ENCODE data around the gene FOXG1.
A peak's percentile ranks its signal among the peaks of the same experiment; 100 is the strongest.

The FOXG1 gene

GRCh38 chr14:28777471-28778137, 11.0 kb downstream of the FOXG1 start:
- DNase-seq, result no peak

DNA sequence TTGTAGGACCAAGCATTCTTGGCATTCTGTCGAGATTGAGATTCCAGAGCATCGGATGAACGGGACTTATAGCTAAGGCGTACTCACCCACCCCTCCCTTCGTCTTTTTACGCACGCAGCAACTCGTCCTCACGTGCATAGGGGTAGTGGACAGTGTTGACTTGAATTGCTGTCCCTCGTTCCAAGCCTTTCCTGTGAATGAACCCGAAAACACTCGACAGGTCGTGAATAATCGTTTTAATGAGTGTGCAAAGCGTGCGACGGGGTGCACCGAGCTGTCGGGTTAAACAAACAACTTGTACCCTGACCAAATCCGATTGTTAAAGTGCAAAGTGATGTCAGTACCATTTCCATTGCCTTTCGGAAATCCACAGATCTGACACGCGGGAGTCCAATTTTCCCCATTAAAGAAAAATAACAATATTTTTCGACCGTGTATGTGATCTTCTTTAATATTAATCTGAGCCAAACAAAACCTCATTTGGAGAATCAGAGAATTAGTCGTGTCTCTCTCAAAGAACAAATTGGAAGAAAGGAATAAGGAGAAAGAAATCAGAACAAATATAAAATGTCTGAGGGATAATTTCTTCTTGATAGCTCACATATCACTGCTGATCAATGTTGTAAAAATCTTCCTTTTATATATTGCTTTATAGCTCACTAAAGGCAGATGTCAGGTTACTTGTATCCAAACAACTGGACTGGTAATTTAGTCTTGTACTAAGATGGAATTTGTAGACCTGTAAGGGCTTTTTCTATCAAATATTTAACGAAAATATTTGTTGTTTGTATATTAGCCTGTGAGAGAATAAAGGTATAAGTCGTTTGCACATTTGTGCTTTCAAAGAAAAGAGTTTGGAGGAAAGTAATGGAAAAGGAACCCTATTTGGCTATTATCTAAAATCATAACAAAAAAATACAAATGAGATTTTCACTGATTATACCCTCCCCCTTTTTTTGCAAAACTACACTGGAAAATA, 11.8 kb downstream of the FOXG1 start:
- DNase-seq, result no peak

DNA sequence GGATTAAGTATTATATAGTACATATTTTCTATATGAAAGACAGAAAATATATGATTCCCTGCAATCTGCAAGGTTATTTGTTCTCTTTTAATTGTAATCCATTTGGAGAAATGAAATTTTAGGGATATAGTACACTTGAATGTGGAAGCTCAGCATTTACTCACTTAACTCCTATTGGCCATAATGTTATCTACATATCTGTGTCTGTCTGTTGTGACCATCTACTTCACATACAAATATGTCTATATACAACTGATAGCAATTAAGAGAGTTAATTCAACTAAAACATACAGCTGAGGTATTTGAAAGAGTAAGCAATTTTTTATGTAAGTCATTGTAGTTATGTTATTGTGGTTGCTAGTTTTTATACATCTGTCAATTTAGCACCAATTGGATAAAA, 12.9 kb downstream of the FOXG1 start:
- DNase-seq, result no peak

- peak in 1 of 2 experiments; percentile 33 for DNase-seq
Measured at GRCh38 chr14:28780843-28781820, 14.5 kb downstream of the FOXG1 start.

DNA sequence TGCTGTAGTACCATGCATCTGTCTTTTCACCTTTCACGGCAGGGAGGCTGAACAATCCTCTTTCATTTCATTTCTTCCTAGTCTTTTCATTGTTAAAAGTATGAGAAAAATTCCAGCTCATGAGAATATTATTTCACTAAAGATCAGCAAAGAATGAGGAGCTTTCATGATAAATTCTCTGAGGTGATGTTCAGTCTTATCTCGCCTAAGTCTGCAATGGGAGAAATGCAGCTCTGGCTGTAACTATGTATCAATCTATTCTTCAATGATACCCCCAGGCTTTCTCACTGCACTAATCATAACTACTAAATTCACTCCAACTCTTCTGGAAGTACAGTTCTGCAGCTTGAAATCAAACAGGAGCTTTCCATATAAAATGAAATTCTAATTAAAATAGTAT, 15.7 kb downstream of the FOXG1 start:
- DNase-seq, result no peak

GRCh38 chr14:28783664-28784063, 17.1 kb downstream of the FOXG1 start:
- no peak for DNase-seq

- peak; percentile 10 to 43 for DNase-seq
Measured at GRCh38 chr14:28784096-28785048, 17.8 kb downstream of the FOXG1 start.

DNA sequence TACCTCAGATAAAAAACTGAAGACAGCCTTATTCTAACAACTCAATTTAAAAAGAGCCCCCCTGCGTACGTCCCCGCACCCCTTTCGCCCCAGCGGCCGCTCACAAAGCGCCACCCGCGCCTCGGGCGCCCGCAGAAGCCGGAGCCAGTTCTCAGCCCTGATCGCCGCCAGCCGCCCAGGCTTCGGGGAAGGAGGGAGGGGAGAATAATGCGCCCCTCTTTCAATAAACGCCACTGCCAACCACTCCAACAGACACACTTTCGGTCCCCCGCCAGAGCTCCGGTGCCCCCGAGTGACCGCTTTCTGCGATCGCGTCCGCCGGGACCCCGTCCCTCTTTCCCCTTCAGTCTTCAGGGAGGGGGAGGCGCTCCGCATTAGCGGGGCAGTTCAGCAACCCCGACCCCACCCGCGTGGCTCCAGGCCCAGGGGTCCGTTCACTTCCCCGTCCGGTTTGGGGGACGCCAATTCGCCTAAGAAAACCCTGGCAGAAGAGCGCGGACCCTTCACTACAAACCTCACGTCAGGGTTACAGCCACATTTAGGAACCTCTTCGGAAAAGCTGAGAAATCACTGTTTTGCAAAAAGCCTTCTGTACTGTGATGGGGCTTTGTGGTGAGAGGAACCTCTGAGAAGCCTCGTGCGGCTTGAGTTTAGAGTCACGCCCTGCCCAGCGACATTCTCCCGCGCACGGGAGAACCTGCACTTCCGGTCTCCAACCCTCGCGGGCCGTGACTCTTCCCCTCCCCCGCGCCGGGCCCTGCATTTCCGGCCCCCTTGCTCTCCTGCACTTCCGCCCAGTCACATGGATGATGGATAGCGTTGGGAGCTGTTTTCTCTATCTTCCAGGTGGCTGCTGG, 18.7 kb downstream of the FOXG1 start:
- peak; percentile 85 to 89 for DNase-seq

- DNase-seq, result no peak
Measured at GRCh38 chr14:28807518-28807917, 40.9 kb downstream of the FOXG1 start.

DNA sequence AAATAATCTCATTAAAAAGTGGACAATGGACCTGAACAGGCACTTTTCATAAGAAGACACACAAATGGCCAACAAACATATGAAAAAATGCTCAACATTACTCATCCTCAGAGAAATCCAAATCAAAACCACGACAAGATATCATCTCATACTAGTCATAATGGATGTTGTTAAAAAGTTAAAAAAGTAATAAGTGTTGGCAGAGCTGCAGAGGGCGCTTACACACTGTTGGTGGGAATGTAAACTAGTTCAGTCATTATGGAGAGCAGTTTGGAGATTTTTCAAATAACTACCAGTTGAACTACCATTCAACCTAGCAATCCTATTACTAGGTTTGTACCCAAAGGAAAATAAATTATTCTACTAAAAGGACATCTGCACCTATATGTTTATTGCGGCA, 47.2 kb downstream of the FOXG1 start:
- no peak for DNase-seq
